Activated T-cell treated with anti-CD3 and anti-CD28 coated beads, Interleukin-2, amount 50 U/mL, for 1 hour (primary cell): ENCODE data around the gene GREB1L.
"Not testable (repeated sequence)": the region's sequence is repeated elsewhere in the genome, so short reads cannot be mapped to it uniquely, and the experiment has no call there.

Experiments used
- DNase-seq: peaks from one replicate; pipeline ENCODE4 v3.0.0-alpha.2; 2020

Gene GREB1L

DNA sequence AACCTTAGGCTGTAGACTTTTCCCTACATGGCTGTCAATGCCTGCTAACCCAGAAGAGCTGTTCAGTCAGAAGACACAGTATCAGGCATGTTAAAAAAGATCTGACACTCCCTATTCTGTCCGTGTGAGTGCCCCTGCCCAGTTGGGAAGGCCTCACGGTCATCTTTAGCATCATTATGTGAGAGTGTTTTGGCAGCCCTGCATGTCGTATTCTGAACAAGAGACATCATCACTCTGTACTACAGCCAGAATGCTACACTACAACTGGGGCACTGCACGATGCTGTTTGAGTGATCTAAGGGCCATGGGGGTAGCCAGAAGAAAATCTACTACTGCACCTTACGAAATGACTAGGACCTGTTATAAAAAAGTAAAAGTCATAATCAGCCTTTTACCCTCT lies 67.2 kb downstream of the GREB1L start:
- DNase-seq, result no peak

DNA sequence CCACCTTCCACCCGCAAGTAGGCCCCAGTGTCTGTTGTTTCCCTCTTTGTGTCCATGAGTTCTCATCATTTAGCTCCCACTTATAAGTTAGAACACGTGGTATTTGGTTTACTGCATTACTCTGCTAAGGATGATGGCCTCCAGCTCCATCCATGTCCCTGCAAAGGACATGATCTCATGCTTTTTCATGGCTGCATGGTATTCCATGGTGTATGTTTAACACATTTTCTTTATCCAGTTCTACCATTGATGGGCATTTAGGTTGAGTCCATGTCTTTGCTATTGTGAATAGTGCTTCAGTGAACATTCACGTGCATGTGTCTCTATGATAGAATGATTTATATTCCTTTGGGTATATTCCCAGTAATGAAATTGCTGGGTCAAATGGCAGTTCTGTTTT lies 69.9 kb downstream of the GREB1L start:
- DNase-seq, result not testable (repeated sequence)

- no peak for DNase-seq
Measured at GRCh38 chr18:21313576-21313975, 71.5 kb downstream of the GREB1L start.

- no peak for DNase-seq
Measured at GRCh38 chr18:21314724-21315123, 72.7 kb downstream of the GREB1L start.

DNA sequence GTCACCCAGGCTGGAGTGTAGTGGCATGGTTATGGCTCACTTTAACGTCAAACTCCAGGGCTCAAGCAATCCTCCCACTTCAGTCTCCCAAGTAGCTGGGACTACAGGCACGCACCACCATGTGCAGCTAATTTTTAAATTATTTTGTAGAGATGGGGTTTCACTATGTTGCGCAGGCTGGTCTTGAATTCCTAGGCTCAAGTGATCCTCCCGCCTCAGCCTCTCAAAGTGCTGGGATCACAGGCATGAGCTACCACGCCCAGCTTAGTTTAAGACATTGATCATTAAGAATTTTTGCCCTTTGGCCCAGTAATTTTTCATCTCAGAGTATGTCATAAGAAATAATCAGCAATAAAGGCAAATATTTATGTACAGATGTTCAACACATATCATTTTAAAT lies 73.1 kb downstream of the GREB1L start:
- DNase-seq, result not testable (repeated sequence)

DNA sequence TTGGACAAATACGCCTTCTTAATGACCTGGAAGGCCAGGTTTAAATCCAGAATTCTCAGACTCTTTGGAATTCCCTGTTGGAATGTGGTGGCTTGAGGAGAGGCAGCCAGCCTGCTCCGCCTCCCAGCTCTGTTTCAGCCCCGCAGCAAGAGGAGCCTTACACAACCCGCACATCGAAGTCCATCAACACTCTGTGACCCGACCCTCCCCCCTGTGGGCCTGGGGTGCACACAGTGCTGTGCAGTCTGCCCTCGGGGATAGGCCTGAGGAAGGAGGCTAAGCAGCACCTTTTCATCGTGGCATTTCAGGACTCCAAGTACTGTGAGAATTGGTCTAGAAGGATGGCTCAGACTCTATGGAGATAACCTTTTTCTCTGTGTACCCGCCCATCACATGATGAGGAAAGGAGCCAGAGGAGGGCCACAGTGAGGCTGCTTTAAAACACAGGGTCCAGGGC lies 73.7 kb downstream of the GREB1L start:
- DNase-seq, result no peak

GRCh38 chr18:21316296-21316695 lies 74.3 kb downstream of the GREB1L start:
- no peak for DNase-seq

- no peak for DNase-seq
Measured at GRCh38 chr18:21321711-21322110, 79.7 kb downstream of the GREB1L start.

DNA sequence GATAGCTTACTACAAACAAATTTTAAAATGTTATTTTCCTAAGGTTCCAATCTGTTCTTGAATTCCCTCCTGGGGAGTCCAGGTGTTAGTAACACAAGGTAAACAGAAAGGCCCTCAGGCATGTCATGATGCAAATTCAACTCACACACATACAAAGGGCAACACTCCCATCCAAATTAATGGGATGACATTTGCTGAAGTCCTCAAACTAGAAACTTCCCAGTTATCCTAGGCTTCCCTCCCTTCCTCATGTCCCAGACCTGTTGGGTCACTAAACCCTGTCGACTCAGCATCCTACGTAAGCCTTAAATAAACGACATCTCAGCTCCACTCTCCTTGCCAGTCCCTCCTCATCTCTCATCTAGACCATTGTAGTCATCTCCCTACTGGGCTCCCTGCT lies 85.1 kb downstream of the GREB1L start:
- DNase-seq, result no peak

GRCh38 chr18:21330122-21330701 lies 88.2 kb downstream of the GREB1L start:
- DNase-seq, result no peak

GRCh38 chr18:21331065-21331464 lies 89.0 kb downstream of the GREB1L start:
- DNase-seq, result no peak

DNA sequence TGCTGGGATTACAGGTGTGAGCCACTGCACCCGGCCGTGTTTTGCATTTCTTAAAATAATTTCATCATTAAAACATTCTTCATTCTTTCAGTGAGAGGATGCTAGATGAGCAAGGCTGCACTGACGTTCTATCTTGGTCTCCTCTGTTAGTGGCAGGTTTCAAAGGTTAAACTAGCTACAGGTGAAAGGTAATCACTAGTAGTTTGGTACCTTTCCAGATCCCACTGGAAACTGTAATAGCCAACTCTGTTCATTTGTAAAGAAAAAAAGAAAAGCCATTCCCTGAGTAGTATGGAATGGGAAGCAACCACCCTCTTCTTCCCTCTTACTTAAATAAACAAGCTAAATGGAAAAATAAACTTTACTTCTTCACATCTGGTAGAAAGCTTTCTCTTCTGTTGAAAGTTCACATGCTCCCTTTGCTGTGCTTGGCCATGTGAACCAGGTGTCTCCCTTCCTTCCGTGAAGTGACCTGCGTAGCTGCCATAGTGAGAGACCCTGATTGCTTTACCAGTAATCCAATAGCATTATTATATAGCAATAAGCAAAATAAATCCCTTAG lies 94.0 kb downstream of the GREB1L start:
- no peak for DNase-seq

DNA sequence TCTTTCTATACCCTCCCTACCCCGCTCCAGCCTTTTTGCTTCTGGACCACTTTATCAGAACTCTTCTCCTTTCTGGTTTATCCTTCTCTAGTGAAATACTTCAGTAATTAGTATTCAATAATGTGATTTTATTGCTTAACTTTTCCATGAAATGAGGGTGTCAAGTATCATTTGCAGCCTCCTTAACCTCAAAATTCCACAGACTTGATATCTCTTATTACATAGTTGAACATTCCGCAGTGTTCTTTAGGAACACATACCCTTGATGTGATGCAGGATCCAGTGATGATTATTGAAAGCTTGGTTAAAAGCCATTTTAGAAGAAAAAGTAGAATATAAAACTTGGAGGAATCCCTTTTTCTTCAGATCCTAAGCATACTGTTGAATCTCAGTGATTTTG lies 94.8 kb downstream of the GREB1L start:
- no peak for DNase-seq

DNA sequence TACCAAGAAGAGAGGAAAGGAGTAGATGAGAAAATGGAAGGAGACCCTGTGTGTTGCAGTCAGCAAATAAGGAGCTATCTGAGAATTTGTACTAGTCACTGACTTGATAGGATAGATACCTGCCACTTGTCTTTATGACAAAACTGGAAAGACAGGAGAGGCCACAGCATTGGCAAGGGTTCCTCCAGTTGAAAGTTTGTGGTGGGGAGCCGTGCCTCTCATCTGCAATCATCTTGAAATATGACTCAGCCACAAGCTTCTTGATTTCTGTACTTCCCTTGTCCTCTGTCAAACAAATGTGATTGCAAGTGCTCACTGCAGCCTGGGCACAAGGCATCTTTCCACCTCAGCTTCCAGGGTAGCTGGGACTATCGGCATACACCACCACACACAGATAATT lies 99.1 kb downstream of the GREB1L start:
- DNase-seq, result no peak

GRCh38 chr18:21342372-21342771 lies 100.3 kb downstream of the GREB1L start:
- DNase-seq, result no peak

DNA sequence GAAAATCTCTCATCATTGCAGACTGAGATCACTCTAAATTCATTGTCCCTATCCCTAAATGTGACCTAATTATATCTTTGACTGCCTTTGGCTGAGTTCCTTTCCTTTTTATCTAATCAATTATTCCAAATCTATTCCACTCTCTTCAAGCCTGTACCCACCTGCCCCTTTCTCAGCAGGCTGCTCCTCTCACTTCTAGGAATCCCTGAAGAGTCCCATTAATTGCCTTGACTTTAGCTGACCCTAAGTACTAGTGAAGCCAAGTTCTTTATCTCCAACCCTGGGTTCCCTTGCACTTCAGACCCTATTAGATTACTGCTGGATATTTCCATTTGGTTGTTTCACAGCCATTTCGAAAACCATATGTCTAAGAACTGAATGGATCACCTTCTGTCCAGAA lies 102.8 kb downstream of the GREB1L start:
- DNase-seq, result no peak

GRCh38 chr18:21345840-21346239 lies 103.8 kb downstream of the GREB1L start:
- DNase-seq, result no peak

GRCh38 chr18:21359746-21360145 lies 117.7 kb downstream of the GREB1L start:
- no peak for DNase-seq

DNA sequence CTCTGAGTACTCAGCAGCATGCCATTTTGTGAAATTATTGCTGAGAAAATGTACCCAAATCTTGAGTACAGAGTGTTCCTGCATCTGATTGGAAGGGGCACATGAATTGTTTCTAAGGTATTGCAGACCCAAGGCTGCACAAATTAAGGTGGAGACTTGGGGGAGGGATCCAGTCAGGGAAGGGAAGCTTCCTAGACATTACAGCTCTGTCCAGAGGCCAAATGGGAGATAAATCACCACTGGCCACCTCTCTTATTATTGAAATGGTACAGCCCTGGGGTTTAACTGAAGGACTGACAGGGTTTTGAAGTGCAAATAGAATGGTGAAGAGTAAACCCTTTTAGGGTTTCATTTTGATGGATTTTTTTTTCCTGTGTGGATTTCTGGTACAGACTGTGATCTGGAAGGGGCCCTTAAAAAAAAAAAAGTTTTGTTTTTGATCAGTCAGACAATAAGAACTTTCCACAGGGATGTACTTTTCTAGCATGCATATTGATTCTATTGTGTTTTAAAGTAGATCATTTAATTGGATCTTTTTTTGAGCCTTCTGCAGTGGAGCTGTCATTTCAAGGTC lies 119.4 kb downstream of the GREB1L start:
- DNase-seq, result no peak

DNA sequence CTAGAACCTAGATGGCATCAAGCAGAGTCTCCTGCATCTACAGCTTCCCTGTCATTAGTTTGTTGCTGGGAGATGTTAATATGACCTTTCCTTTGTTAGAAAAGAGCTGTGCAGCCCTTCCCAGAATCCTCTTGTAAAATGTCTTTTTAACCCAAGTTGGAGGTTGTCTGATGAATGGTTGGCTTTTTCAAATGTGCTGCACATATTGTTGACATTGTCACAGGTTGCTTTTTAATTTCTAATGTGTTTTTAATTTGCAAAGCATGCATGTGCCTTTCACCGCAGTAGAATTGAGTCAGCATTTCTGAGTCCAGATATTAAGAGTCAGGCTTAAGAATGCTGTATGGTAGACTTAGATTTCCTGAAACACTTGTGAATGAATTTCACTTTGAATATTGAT lies 120.8 kb downstream of the GREB1L start:
- DNase-seq, result no peak

DNA sequence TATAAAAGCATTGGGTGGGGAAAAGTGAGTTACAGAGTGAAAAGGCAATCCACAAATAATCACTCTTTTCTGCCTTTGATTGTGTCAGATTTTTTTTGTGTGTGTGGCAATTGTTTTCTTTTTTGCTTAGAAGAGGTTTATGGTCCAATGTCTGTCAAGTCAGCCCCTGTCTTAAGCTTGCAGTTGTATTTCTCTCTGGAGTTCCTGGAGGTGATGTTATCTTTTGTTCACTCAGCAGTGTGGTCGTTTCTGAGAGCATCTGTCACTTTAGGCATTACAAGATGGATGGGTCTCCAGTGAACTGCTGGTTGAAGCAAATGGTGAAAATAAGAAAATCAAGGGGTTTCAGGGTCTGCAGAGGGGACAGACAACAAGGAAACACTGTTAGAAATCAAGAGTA lies 121.3 kb downstream of the GREB1L start:
- no peak for DNase-seq

DNA sequence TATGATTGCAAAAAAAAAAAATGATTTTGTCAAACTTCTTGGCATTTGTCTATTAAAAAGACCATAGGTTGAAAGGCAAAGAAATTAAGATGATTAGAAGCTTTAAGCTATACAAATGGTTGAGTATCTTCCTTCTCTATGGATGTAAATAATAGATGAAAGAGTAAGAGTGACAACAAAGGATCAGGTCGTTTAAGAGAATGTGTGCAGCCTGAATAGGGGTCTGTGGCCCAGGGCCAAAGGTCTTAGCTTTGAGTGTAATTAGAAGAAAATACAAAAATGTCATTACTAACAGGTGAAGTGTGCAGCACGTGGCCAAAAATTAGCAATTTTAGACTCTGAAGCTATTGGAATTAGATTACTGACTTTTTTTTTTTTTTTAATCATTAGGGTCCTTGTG lies 122.4 kb downstream of the GREB1L start:
- no peak for DNase-seq

DNA sequence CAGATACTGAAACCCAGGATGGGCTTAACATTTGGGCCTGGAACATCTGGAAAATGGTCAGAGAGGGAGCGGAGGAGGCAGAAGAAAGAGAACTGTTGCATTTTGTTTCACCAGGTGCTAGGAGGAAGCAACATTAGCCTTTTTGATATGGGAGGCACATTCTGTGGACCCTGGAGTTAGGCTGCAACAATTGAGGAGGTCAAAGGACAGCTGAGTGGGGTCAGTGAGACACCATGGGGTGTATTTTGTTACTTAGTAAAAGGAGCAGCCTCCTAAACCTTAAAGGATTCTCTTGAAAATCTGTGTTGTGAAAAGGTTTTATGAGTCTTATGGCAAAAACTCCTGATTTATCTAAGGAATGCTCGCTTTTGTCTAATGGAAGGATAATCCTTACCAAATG lies 124.9 kb downstream of the GREB1L start:
- DNase-seq, result no peak

DNA sequence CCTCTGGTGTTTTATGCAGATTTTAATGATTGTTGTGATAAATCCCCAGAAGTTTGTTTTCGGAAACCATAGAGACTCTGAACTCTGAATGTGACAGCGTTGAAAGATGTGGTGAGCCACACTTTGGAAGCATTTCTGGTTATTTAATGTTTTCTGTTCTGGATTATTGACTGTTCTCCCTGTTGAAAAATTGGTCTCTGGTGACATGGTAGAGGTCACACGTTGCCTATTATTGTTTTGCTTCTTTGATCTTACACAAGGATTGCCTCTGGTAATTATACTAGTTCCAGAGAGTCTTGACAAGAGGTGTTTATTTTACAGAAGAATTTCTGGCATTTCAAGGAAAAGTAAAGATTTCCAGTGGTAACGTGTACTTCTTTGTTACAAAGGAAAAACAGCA lies 127.1 kb downstream of the GREB1L start:
- DNase-seq, result no peak

- not testable (repeated sequence) for DNase-seq
Measured at GRCh38 chr18:21369597-21369996, 127.6 kb downstream of the GREB1L start.
